ENCODE results near the gene CBLN1.
"Not testable (repeated sequence)": the region's sequence is repeated elsewhere in the genome, so short reads cannot be mapped to it uniquely, and the experiment has no call there.

The CBLN1 gene

DNA sequence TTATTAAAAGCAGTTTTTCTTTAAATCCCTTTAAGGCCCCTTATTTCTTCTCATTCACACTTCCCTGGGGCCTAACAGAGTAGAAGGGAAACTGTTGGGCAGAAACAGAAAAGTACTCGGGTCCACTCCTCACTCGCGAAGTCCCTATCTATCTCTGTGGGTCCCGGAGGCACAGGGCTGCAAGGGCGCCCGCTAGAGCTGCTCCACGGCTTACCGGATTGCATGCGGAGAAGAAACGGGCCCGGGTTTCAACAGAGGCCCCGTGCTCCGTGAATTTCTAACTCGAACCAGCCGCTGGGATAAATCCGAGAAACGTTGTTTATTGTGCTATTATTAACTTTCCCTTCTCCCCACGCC is 4.3 kb downstream of the CBLN1 start:
- DNase-seq = no peak

DNA sequence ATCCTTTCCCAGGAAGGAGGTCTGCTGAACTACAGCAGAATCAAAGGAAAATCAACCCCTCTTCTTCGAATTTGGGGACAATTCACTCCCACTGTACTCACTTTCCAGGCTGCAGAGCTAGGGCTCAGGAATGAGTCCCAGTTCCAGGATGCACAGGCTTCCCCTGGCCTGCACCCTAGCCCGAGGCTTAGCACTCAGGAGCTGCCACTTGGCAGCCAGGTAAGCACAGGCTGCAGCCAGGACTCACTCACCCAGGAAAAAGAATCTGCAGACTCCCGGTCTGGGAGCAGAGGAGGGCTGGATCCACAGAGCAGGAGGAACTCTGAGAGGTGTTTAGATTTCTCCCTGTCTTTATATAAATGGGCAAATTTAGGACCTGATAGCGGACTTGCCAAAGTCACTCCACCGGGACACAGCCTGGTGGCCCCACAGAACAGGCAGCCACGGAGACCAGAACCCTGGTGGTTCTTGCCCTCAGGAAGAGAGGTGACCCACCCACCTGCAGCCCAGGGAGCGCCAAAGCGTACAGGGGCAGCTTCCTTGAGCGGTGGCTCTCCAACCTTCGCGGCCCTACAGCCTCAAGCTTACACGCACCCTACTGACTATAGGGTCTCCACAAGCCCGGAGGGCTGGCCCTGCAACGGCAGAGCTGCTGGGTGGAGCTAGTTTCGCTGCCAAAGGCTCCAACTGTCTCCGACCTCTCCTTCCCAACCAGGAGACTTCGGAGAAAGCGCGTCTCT is 4.8 kb downstream of the CBLN1 start:
- no peak for DNase-seq

GRCh38 chr16:49275870-49276269 is 5.8 kb downstream of the CBLN1 start:
- DNase-seq = no peak

- no peak for DNase-seq
These were observed 6.4 kb downstream of the CBLN1 start for GRCh38 chr16:49275050-49275730.

GRCh38 chr16:49274591-49274990 is 7.0 kb downstream of the CBLN1 start:
- no peak for DNase-seq

DNA sequence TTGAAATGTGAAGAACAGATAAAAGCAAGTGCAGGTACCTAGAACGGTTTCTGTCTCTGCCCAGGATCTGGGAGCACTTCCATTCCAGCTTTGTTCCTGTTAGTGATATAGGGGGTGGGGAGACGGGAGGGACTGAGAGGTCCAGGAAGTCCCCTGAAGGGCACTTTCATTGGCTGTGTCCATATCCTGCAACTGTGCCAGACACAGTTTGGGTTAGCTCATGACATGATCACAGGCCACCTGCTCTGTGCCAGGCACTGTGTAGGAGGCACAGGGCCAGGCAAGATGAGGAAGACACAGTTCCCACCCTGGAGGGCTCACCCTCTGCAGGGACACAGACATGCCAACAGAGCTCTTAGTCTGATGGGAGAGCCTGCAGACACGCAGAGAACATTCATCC is 7.9 kb downstream of the CBLN1 start:
- DNase-seq = no peak

GRCh38 chr16:49271363-49271762 is 10.3 kb downstream of the CBLN1 start:
- no peak for DNase-seq

DNA sequence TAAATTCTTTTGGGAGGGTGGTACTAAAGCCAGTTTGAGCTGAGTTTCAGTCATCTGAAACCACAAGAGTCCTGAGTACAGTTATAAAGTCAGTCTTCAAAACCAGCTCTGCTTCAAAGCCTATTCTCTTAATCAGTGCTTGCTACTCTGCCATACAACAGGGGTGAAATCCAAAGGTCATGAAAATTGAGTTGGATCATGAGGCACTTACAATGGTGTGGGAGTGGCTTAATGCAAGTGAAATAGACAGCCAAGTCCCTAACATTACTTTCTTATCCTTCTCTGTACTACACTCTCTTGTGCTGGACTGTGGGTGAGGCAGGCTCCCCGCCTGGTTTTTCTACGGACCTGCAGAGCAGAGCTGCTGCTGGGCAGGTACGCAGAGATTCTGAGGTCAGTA is 12.4 kb downstream of the CBLN1 start:
- DNase-seq = no peak

GRCh38 chr16:49268667-49269066 is 13.0 kb downstream of the CBLN1 start:
- DNase-seq = no peak

DNA sequence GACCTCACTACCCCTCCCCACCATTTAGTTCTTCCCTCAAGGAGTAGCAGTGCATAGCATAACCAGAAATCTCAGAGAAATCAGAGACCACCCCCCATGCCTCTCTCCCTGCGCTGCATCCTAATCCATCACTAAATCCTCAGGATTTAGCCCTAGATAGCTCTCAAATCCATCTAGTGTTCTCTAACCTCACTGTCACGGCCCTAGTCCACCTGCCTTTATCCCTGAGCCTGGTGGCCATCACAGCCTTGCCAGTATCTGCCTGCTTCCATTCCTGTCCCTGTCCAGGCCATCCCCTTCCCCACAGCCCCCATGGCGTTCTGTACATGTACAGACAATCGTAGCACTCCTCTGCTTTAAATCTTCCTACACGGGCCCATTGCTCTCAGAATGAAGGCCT is 19.1 kb downstream of the CBLN1 start:
- no peak for DNase-seq

- DNase-seq = no peak
These were observed 19.7 kb downstream of the CBLN1 start for GRCh38 chr16:49261930-49262329.

DNA sequence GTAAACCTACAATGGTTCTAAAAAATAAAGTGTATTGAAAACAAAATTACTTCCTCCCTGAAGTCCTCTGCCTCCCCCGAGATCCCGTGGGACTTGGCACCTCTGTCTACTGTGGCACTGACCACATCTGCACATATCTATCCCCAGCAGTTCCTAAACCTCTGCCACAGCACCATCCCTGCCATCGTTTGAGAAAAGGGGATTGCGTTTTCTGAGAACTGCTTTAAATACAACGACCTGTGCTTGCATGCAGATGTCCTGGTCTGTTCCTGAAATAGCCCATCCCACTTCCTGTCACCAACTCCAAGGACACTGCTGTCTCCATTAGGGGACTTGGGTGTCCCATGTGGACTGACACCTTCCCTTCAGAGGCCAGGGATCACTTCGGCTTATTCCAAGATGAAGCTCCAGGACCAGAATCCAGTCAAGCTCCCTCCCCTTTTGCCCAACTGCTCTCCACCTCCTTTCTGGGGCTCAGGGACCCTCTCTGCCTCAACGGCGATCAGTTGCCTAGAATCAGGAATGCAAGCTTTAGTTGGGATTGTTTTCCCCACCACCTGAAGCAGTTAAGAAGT is 20.6 kb downstream of the CBLN1 start:
- no peak for DNase-seq

GRCh38 chr16:49260253-49260652 is 21.4 kb downstream of the CBLN1 start:
- no peak for DNase-seq

GRCh38 chr16:49259330-49259729 is 22.3 kb downstream of the CBLN1 start:
- DNase-seq = no peak

- DNase-seq = no peak
These were observed 30.9 kb downstream of the CBLN1 start for GRCh38 chr16:49250689-49251088.

- no peak for DNase-seq
These were observed 33.4 kb downstream of the CBLN1 start for GRCh38 chr16:49248227-49248626.

GRCh38 chr16:49236216-49236615 is 45.4 kb downstream of the CBLN1 start:
- DNase-seq = no peak

DNA sequence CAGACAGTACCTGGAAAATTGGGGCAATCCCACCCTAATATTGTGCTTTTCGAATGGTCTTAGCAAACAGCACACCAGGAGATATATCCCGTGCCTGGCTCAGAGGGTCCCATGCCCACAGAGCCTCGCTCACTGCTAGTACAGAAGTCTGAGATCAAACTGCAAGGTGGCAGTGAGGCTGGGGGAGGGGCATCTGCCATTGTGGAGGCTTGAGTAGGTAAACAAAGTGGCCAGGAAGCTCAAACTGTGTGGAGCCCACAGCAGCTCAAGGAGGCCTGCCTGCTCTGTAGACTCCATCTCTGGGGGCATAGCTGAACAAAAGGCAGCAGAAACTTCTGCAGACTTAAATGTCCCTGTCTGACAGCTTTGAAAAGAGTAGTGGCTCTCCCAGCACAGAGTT is 53.3 kb downstream of the CBLN1 start:
- not testable (repeated sequence) for DNase-seq

Measured in NCI-H2081 treated with DMSO at 0.1 percent for 48 hours (cell line).